Erythroblast (primary cell): ENCODE results near the gene DLEC1.

Experiments used
- GATA1 ChIP-seq: IDR thresholded peaks from 2 replicates; pipeline ENCODE4 v1.6.1; 2011; ENCODE audit warnings: low read depth, mild to moderate bottlenecking, control low read depth, low read length, moderate library complexity
- POLR2A ChIP-seq: IDR thresholded peaks from 2 replicates; pipeline ENCODE4 v1.6.1; 2011; ENCODE audit warnings: mild to moderate bottlenecking, low read length

DNA sequence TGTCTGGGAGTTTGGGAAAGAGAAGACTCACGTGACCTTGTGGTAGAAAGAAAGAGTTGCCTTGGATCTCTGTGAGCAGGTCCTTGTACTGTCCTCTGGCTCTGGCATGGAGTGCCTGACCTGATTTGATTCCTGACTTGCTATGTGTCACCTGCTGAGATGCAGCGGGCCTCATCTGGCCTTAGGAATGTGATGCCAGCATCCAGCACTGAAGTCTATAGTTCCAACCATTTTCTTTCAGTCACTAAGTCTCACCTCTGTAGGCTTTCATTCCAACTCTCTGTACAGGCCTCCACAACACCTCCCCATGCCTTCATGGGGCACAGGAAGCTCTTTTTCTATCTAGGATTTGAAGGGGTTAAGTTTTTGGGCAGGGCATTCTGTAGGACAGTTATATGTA, 114.2 kb downstream of the DLEC1 start:
- no peak for TF ChIP-seq POLR2A
- TF ChIP-seq GATA1: no peak
